Measurements from ENCODE around the gene SH2D1A.

DNA sequence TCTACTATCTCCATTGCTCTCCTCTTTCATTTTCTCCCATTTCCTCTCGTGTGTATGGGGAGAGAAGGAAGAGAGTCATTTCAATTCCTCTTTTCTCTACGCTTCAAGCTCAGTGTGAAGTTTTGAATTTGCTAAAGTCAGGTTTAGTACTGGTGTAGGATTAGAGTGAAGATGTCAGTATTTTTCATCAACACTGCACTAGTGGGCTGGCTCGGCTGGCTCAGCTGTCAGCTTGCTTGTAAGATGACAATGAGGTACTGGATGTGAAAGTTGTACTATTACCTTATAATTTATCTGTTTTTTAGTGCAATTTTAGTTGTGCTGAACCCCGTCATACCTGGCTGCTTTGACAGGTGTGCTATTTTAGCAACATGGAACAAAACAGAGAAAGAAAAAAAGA, 2.1 kb upstream of the SH2D1A start:
- TF ChIP-seq, protein P1, sequence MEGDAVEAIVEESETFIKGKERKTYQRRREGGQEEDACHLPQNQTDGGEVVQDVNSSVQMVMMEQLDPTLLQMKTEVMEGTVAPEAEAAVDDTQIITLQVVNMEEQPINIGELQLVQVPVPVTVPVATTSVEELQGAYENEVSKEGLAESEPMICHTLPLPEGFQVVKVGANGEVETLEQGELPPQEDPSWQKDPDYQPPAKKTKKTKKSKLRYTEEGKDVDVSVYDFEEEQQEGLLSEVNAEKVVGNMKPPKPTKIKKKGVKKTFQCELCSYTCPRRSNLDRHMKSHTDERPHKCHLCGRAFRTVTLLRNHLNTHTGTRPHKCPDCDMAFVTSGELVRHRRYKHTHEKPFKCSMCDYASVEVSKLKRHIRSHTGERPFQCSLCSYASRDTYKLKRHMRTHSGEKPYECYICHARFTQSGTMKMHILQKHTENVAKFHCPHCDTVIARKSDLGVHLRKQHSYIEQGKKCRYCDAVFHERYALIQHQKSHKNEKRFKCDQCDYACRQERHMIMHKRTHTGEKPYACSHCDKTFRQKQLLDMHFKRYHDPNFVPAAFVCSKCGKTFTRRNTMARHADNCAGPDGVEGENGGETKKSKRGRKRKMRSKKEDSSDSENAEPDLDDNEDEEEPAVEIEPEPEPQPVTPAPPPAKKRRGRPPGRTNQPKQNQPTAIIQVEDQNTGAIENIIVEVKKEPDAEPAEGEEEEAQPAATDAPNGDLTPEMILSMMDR (IDR thresholded peaks at IDR 0.05), result no peak
- no peak for TF ChIP-seq POLR2A (IDR thresholded peaks at IDR 0.05)

All from right lobe of liver (tissue), 4 donors.